K562 (cell line): ENCODE results near the gene OSCP1. TPM values are rescaled to one million over a fixed set of nuclear protein-coding genes. Genes with fewer than 3 reads are reported as not detected.

Source experiments
- ATAC-seq: fragments of 200-7000 bp; cut with Tn5 transposase; 3 replicates; pipeline ENCODE4 v1.9.1; 2020; ENCODE audit warnings: moderate library complexity
- BruUV-seq: library from RNA; stranded (reverse); fragments of 400-500 nt; replicated peaks from 2 replicates; lab custom pipeline; 2021; lab: Mats Ljungman, UMichigan
- CTCF ChIA-PET: fragments of 300-600 bp; formaldehyde crosslinking; extraction: SDS; loops from one replicate; lab custom pipeline; 2021; ENCODE audit warnings: low intra/inter-chr PET ratio; lab: Yijun Ruan, JAX
- POLR2A ChIA-PET: fragments of 300-600, 350-650 bp; sonication (Branson Sonifier 250); formaldehyde crosslinking; extraction: SDS; loops from one replicate; lab custom pipeline; 2021; ENCODE audit warnings: antibody characterized with exemption, inconsistent platforms; lab: Yijun Ruan, JAX
- DNase-seq, 4 experiments: peaks; one replicate each; pipeline versions ENCODE4 v3.0.0 to v3.0.0-alpha.2; 2011 to 2018; ENCODE audit warnings: low spot score in 3 of 4, mixed read lengths in 3 of 4; ENCODE audit errors: extremely low read depth in 1 of 4
- FAIRE-seq: peaks from 2 replicates; lab custom pipeline; 2011; peaks lifted over from hg19 to GRCh38; lab: Jason Lieb, UNC
- H2AFZ ChIP-seq: 2 replicates; pipeline ENCODE4 v1.6.0; 2011; ENCODE audit warnings: low read depth, low read length, control low read depth, inconsistent platforms
- H3K27ac ChIP-seq: fragments of 200-600 bp; 3 replicates; pipeline ENCODE4 v1.8.0; 2011; ENCODE audit warnings: low read depth, mild to moderate bottlenecking, control low read depth, inconsistent platforms, low read length, moderate library complexity, mixed read lengths; ENCODE audit errors: extremely low read depth
- H3K27me3 ChIP-seq, 2 experiments: fragments of 300-600 bp in 1 of 2; 2 replicates in 1 of 2; 3 replicates in 1 of 2; pipeline versions ENCODE4 v1.6.0 to v1.8.0; 2011; ENCODE audit warnings: inconsistent platforms in 2 of 2, low read length in 2 of 2, mild to moderate bottlenecking in 1 of 2, mixed read lengths in 1 of 2, moderate library complexity in 1 of 2; ENCODE audit not compliant: control insufficient read depth in 2 of 2, insufficient read depth in 2 of 2
- H3K36me3 ChIP-seq: fragments of 300-600 bp; 3 replicates; pipeline ENCODE4 v1.8.0; 2011; ENCODE audit warnings: mild to moderate bottlenecking, low read length, inconsistent platforms; ENCODE audit not compliant: control insufficient read depth, insufficient read depth
- H3K4me1 ChIP-seq, 2 experiments: fragments of 200-600 bp in 1 of 2; replicated peaks in 1 of 2; 2 replicates in 1 of 2; 3 replicates in 1 of 2; pipeline versions ENCODE4 v1.5.1 to v1.8.0; 2011; ENCODE audit warnings: inconsistent platforms in 2 of 2, low read length in 2 of 2, mild to moderate bottlenecking in 1 of 2, mixed read lengths in 1 of 2, moderate library complexity in 1 of 2; ENCODE audit not compliant: control insufficient read depth in 2 of 2, insufficient read depth in 2 of 2
- H3K4me2 ChIP-seq: 2 replicates; pipeline ENCODE4 v1.6.1; 2011; ENCODE audit warnings: low read length, control low read depth, inconsistent platforms, mixed read lengths; ENCODE audit not compliant: insufficient read depth
- H3K4me3 ChIP-seq: fragments of 200-600 bp; sonication (generic), shearing (Covaris generic); 2 replicates; pipeline ENCODE4 v1.5.1; 2016; ENCODE audit warnings: control low read depth, inconsistent platforms
- H3K79me2 ChIP-seq: fragments of 200-600 bp; 3 replicates; pipeline ENCODE4 v1.8.0; 2011; ENCODE audit warnings: low read length, inconsistent platforms; ENCODE audit not compliant: control insufficient read depth, insufficient read depth
- H3K9ac ChIP-seq, 2 experiments: 2 replicates each; pipeline versions ENCODE4 v1.6.0 to v1.6.1; 2011; ENCODE audit warnings: low read depth in 2 of 2, low read length in 2 of 2, control low read depth in 1 of 2, inconsistent platforms in 1 of 2, mild to moderate bottlenecking in 1 of 2, mixed read lengths in 1 of 2; ENCODE audit not compliant: insufficient read depth in 1 of 2
- H3K9me1 ChIP-seq: one replicate; pipeline ENCODE4 v1.6.0; 2011; ENCODE audit warnings: inconsistent platforms, mild to moderate bottlenecking, low read length, moderate library complexity; ENCODE audit not compliant: control insufficient read depth, insufficient read depth
- H3K9me3 ChIP-seq: replicated peaks from 2 replicates; pipeline ENCODE4 v1.5.1; 2011; ENCODE audit warnings: low read depth, low read length, inconsistent platforms; ENCODE audit not compliant: control insufficient read depth, insufficient read depth
- H4K20me1 ChIP-seq: replicated peaks from 2 replicates; pipeline ENCODE4 v1.6.1; 2011; ENCODE audit warnings: low read length, inconsistent platforms, mixed read lengths; ENCODE audit not compliant: control insufficient read depth, insufficient read depth
- CEBPB ChIP-seq: fragments of 450-650 bp; IDR thresholded peaks from 2 replicates; pipeline ENCODE4 v1.6.1; 2016; ENCODE audit warnings: missing genetic modification characterization, missing compliant biosample characterization
- L3MBTL2 ChIP-seq: fragments of 450-650 bp; IDR thresholded peaks from 2 replicates; pipeline ENCODE4 v1.6.1; 2016; ENCODE audit warnings: mild to moderate bottlenecking, moderate library complexity
- NR4A1 ChIP-seq, 2 experiments: fragments of 250-450 bp in 1 of 2; fragments of 450-650 bp in 1 of 2; sonication (Bioruptor Pico) in 1 of 2; IDR thresholded peaks; 2 replicates each; pipeline versions ENCODE4 v1.4.0 to v1.6.1; 2016 to 2020; ENCODE audit warnings: mild to moderate bottlenecking in 2 of 2, missing compliant biosample characterization in 1 of 2, missing genetic modification characterization in 1 of 2, moderate library complexity in 1 of 2
- POLR2B ChIP-seq: fragments of 450-650 bp; IDR thresholded peaks from 2 replicates; pipeline ENCODE4 v1.6.1; 2018; ENCODE audit warnings: low read depth; ENCODE audit not compliant: partially characterized antibody
- RBM25 ChIP-seq: fragments of 200-400 bp; formaldehyde crosslinking; IDR thresholded peaks from 2 replicates; pipeline ENCODE4 v1.6.1; 2018; ENCODE audit warnings: low read length, low read depth, moderate library complexity; ENCODE audit not compliant: severe bottlenecking
- RFX7 ChIP-seq: fragments of 250-450 bp; sonication (Bioruptor Pico); IDR thresholded peaks from 2 replicates; pipeline ENCODE4 v1.5.1; 2021; ENCODE audit warnings: mild to moderate bottlenecking
- SMAD4 ChIP-seq: fragments of 250-450 bp; sonication (Bioruptor Pico); conservative IDR thresholded peaks from 2 replicates; pipeline ENCODE4 v1.8.0; 2021; ENCODE audit warnings: inconsistent platforms, mild to moderate bottlenecking, moderate library complexity
- STAT5B ChIP-seq: fragments of 250-450 bp; sonication (Bioruptor Pico); IDR thresholded peaks from 2 replicates; pipeline ENCODE4 v1.8.0; 2021; ENCODE audit warnings: mild to moderate bottlenecking, inconsistent platforms
- SUPT5H ChIP-seq: fragments of 450-650 bp; IDR thresholded peaks from 2 replicates; pipeline ENCODE4 v1.6.1; 2016
- TFAM ChIP-seq: fragments of 250-450 bp; sonication (Bioruptor Pico); conservative IDR thresholded peaks from 2 replicates; pipeline ENCODE4 v1.5.0; 2021; ENCODE audit warnings: mild to moderate bottlenecking, moderate library complexity
- TRIM28 ChIP-seq: fragments of 450-650 bp; IDR thresholded peaks from 2 replicates; pipeline ENCODE4 v1.6.1; 2017
- ZNF121 ChIP-seq: sonication (generic); formaldehyde crosslinking; conservative IDR thresholded peaks from 2 replicates; pipeline ENCODE4 v1.8.0; 2022; ENCODE audit warnings: missing genetic modification reagents
- ZNF57 ChIP-seq: fragments of 450-650 bp; formaldehyde crosslinking; IDR thresholded peaks from 2 replicates; pipeline ENCODE4 v1.4.0; 2020; ENCODE audit warnings: mild to moderate bottlenecking, moderate library complexity
- WGBS: fragments of 100-300 bp; shearing (Covaris generic); methylation state at CpG from one replicate; pipeline ENCODE4 v1.1.6; 2016; ENCODE audit warnings: low coverage, mixed read lengths; ENCODE audit not compliant: insufficient coverage; ENCODE audit errors: missing lambda C conversion rate; 5-methylcytosine and 5-hydroxymethylcytosine counted together
- in situ Hi-C: fragments of 300-500 bp; cut with MboI; formaldehyde crosslinking; loops from 4 replicates; pipeline ENCODE4 v1.15.0; 2018; ENCODE audit warnings: inconsistent platforms, mixed read lengths
- intact Hi-C: fragments of 100-400 bp; cut with micrococcal nuclease; formaldehyde crosslinking; loops from 2 replicates; pipeline ENCODE4 v1.14.2; 2022
- polyA plus RNA-seq, 8 experiments: library from polyadenylated mRNA; depleted of rRNA in 4 of 8; stranded (reverse) in 5 of 8; unstranded in 3 of 8; fragments of >200 nt; fragmentation: Nextera tagmentation in 2 of 8; fragmentation: Illumina TruSeq in 1 of 8; extraction: Ambion mirVana in 2 of 8; extraction: Trizol in 1 of 8; gene quantifications; 2 replicates each; pipeline versions ENCODE4 v1.2.1 to v1.2.3, GENCODE V29; 2011 to 2014; ENCODE audit warnings: inconsistent platforms in 1 of 8, missing spikeins in 1 of 8
- total RNA-seq, 7 experiments: library from RNA; depleted of rRNA in 6 of 7; stranded (reverse); fragments of >200 nt in 6 of 7; fragmentation: Illumina TruSeq in 2 of 7; extraction: Trizol in 2 of 7; gene quantifications; 2 replicates each; pipeline versions ENCODE4 v1.2.1 to v1.2.3, GENCODE V29; 2011 to 2021; ENCODE audit warnings: low replicate concordance in 1 of 7
- TF ChIP-seq, protein P1 (sequence below): conservative IDR thresholded peaks from 2 replicates; pipeline ENCODE4 v1.6.1; 2011; ENCODE audit warnings: low read depth, mild to moderate bottlenecking, low read length; ENCODE audit not compliant: control insufficient read depth
- TF ChIP-seq, protein P2 (sequence below): fragments of 250-450 bp; sonication (Bioruptor Pico); IDR thresholded peaks from 2 replicates; pipeline ENCODE4 v1.9.0; 2021; ENCODE audit warnings: mild to moderate bottlenecking
- TF ChIP-seq, protein P3 (sequence below): fragments of 450-650 bp; formaldehyde crosslinking; conservative IDR thresholded peaks from 2 replicates; pipeline ENCODE4 v1.4.0; 2022; ENCODE audit warnings: mild to moderate bottlenecking, missing genetic modification characterization

OSCP1 gene
- total and polyA plus RNA-seq, 9 of the 15 experiments (the other 6 are each of a cell fraction or from before 2014, with no cell fraction given), result 0.15 to 0.40 (median 0.33) TPM; not detected in 5

DNA sequence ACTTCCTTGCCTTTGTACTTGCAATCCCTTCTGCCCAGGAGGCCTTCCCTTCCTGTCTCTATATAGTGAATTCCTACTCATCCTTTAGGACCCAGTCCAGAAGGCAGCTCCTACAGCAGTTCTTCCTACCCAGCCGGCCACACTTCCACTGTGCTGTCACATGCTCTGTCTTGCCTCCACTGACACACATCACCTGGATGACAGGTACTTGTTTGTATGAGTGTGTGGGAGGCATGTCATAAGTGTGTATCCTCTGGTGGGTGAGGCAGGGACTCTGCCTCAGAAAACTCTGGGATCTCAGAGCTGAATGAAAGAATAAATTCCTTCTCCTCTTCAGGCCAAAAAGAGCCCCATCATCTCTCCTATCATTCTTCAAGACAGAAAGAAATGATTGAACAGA is 5.1 kb upstream of the OSCP1 start (continued):
- TF ChIP-seq NR4A1 (CRISPR knock-in tag; IDR thresholded peaks at IDR 0.05) (no peak), NR4A1 (tag; IDR thresholded peaks at IDR 0.05) (no peak), RFX7 (CRISPR knock-in tag) (no peak), TFAM (no peak), STAT5B (no peak), TRIM28 (no peak), ZNF57 (CRISPR knock-in tag) (no peak)
- TF ChIP-seq, protein P1, sequence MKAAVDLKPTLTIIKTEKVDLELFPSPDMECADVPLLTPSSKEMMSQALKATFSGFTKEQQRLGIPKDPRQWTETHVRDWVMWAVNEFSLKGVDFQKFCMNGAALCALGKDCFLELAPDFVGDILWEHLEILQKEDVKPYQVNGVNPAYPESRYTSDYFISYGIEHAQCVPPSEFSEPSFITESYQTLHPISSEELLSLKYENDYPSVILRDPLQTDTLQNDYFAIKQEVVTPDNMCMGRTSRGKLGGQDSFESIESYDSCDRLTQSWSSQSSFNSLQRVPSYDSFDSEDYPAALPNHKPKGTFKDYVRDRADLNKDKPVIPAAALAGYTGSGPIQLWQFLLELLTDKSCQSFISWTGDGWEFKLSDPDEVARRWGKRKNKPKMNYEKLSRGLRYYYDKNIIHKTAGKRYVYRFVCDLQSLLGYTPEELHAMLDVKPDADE, result no peak
- TF ChIP-seq, protein P2, sequence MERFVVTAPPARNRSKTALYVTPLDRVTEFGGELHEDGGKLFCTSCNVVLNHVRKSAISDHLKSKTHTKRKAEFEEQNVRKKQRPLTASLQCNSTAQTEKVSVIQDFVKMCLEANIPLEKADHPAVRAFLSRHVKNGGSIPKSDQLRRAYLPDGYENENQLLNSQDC (CRISPR knock-in tag), result no peak
- TF ChIP-seq, all 486 proteins: peak for 0

DNA sequence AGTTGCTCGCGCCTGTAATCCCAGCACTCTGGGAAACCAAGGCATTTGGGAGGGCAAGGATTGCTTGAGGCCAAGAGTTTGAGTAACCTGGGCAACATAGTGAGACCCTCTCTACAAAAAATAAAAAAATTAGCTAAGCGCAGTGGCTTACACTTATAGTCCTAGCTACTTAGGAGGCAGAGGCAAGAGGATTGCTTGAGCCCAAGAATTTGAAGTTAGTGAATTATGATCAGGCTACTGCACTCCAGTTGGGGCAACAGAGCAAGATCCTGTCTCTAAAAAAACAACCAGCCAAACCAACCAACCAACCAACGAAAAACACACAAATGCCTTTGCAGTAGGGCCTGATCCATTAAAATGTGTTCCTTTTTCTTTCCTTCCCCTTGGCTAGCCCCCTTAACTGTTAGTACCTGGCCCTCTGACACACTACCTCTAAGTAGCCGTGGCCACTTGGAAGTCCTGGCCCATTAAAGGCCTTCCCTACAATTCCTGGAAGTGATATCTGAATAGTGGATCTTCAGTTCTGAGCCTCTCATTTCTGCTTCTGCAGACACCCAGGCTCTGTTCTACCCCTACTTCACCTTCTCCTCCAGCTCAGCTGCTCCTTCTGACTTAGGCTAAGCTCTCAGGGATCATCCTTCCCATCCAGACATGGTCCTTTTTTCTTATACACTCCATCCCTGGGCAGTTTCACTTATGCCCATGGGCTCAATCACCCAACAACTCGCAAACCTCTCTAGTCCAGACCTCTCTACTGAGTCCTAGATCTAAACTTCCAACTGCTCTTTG is 3.5 kb upstream of the OSCP1 start:
- ChIA-PET POLR2A (interaction anchor here (0.8 to 4.0 kb wide), 6 partner anchors 9 to 66 kb away, joined by 3 to 37 read pairs (median 3); partner anchors contain the start of gene MRPS15), CTCF (no interaction called here)
- whole genome bisulfite sequencing, result 70% methylated on average over 6 of the region's 6 CpGs
- TF ChIP-seq, protein P3, sequence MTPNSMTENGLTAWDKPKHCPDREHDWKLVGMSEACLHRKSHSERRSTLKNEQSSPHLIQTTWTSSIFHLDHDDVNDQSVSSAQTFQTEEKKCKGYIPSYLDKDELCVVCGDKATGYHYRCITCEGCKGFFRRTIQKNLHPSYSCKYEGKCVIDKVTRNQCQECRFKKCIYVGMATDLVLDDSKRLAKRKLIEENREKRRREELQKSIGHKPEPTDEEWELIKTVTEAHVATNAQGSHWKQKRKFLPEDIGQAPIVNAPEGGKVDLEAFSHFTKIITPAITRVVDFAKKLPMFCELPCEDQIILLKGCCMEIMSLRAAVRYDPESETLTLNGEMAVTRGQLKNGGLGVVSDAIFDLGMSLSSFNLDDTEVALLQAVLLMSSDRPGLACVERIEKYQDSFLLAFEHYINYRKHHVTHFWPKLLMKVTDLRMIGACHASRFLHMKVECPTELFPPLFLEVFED (CRISPR knock-in tag), result peak; percentile 65
- peak; percentile 24 for TF ChIP-seq POLR2B
- peak; percentile 58 for TF ChIP-seq SUPT5H
- TF ChIP-seq L3MBTL2, result 0 out of 2 replicates have a peak, but pooled peaks have one; percentile 12
- peak; percentile 87 for TF ChIP-seq ZNF121 (CRISPR knock-in tag)
- TF ChIP-seq RBM25, result peak; percentile 51
- TF ChIP-seq CEBPB (tag), result no peak
- 0 out of 2 replicates have a peak, but pooled peaks have one; percentile 35 for TF ChIP-seq SMAD4 (CRISPR knock-in tag)

More for the DNA sequence above, 3.5 kb upstream of the OSCP1 start:
- Histone ChIP-seq H3K9me3 (no peaks in the 10 kb centered on the region), H3K4me2 (peak overlapping the region; percentile 2; the same call in 1 of the 2 replicates), H2AFZ (no peak overlapping the region), H4K20me1 (no peaks in the 10 kb centered on the region), H3K9ac (no peak overlapping the region; a peak in 1 of 4 replicates), H3K79me2 (no peaks in the 10 kb centered on the region), H3K4me3 (no peak overlapping the region), H3K27ac (peak overlapping the region; percentile 7), H3K36me3 (peaks cover 47% of the 10 kb centered on the region), H3K9me1 (no peaks in the 10 kb centered on the region), H3K27me3 (no peaks in the 10 kb centered on the region), H3K4me1 (peaks cover 15 to 17% of the 10 kb centered on the region in 2 experiments)
- intact Hi-C loops (no loop called here), in situ Hi-C loops (no loop called here)
- FAIRE-seq (peak; percentile 49), DNase-seq (no peak), ATAC-seq (peak; percentile 58)
- BruUV-seq, result no TSS peak
